DND-41 (cell line): Measurements from ENCODE around the gene PSME2.

Experiments used
- EZH2 ChIP-seq: IDR thresholded peaks from 3 replicates; pipeline ENCODE4 v1.6.1; 2012; ENCODE audit warnings: borderline replicate concordance, low read depth, mild to moderate bottlenecking, moderate library complexity, low read length, inconsistent platforms; ENCODE audit not compliant: severe bottlenecking
- TF ChIP-seq, protein P1 (sequence below): IDR thresholded peaks from 2 replicates; pipeline ENCODE4 v1.5.1; 2012; ENCODE audit warnings: borderline replicate concordance, low read length, moderate library complexity, mild to moderate bottlenecking; ENCODE audit not compliant: poor library complexity, severe bottlenecking; ENCODE audit errors: extremely low read depth

- TF ChIP-seq, protein P1, sequence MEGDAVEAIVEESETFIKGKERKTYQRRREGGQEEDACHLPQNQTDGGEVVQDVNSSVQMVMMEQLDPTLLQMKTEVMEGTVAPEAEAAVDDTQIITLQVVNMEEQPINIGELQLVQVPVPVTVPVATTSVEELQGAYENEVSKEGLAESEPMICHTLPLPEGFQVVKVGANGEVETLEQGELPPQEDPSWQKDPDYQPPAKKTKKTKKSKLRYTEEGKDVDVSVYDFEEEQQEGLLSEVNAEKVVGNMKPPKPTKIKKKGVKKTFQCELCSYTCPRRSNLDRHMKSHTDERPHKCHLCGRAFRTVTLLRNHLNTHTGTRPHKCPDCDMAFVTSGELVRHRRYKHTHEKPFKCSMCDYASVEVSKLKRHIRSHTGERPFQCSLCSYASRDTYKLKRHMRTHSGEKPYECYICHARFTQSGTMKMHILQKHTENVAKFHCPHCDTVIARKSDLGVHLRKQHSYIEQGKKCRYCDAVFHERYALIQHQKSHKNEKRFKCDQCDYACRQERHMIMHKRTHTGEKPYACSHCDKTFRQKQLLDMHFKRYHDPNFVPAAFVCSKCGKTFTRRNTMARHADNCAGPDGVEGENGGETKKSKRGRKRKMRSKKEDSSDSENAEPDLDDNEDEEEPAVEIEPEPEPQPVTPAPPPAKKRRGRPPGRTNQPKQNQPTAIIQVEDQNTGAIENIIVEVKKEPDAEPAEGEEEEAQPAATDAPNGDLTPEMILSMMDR, result no peak
- no peak for TF ChIP-seq EZH2
Observed at GRCh38 chr14:24150061-24150460, 3.7 kb upstream of the PSME2 start.
